Measurements from ENCODE around the gene CES4A. TPM values are rescaled to one million over a fixed set of nuclear protein-coding genes. Genes with fewer than 3 reads are reported as not detected.
A peak's percentile ranks its signal among the peaks of the same experiment; 100 is the strongest.

The CES4A gene
- total and polyA plus RNA-seq, 2 of the 13 experiments (the other 11 are each of a cell fraction or from before 2014, with no cell fraction given) = 0.09 to 0.17 TPM

DNA sequence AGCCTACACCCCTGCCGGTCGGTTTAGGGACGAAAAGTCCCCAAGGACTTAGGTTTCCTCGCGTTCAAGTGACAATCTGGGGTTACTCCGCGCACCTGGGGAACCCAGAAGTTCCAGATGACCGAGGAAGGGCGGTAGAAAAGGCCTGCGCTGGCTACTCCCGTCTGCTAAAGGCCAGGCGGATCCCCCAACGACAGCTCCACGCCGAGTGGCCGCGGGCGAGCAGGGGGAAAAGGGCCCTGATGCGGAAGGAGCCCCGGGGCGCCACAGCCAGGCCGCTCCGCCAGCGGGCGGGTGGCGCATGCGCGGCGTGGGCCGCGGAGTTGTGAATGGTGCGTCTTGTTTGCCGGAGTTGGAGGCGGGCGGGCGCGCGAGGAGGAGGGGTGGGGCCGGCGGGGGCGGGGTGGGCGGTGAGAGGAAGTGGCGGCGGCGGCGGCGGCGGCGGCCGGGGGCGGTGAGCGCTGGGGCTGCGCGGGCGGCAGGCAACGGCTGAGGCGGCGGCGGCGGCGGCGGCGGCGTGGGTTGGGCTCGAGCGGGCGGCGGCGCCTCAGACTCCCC, 40.4 kb downstream of the CES4A start, which contains the start of gene CBFB (continued):
- TF ChIP-seq MEF2D (CRISPR knock-in tag; IDR thresholded peaks at IDR 0.05) (peak; percentile 72; the same call in 1 of the 2 replicates), NFYB (CRISPR knock-in tag; IDR thresholded peaks at IDR 0.05) (peak; percentile 56), ZNF781 (CRISPR knock-in tag; IDR thresholded peaks at IDR 0.05; ENCODE audit: borderline replicate concordance, not compliant biosample characterization) (peak; percentile 86), TFDP1 (CRISPR knock-in tag; IDR thresholded peaks at IDR 0.05; ENCODE audit: borderline replicate concordance) (peak; percentile 48; the same call in 1 of the 2 replicates), MED13 (CRISPR knock-in tag; IDR thresholded peaks at IDR 0.05) (peak; percentile 62; the same call in 1 of the 2 replicates), JUND (CRISPR knock-in tag; IDR thresholded peaks at IDR 0.05) (no peak), ZNF780A (CRISPR knock-in tag; IDR thresholded peaks at IDR 0.05) (no peak), GPN1 (CRISPR knock-in tag; IDR thresholded peaks at IDR 0.05; ENCODE audit: borderline replicate concordance) (0 out of 2 replicates have a peak, but pooled peaks have one; percentile 39), GMEB1 (CRISPR knock-in tag; IDR thresholded peaks at IDR 0.05; ENCODE audit: borderline replicate concordance) (peak; percentile 77; the same call in 1 of the 2 replicates), KAT7 (CRISPR knock-in tag; IDR thresholded peaks at IDR 0.05; ENCODE audit: borderline replicate concordance) (peak; percentile 60; the same call in 1 of the 2 replicates), SATB2 (CRISPR knock-in tag; IDR thresholded peaks at IDR 0.05) (peak; percentile 92), ZNF329 (CRISPR knock-in tag; IDR thresholded peaks at IDR 0.05; ENCODE audit: low read depth) (0 out of 2 replicates have a peak, but pooled peaks have one; percentile 36), ADNP (CRISPR knock-in tag; IDR thresholded peaks at IDR 0.05) (no peak), HNF4A (CRISPR knock-in tag; IDR thresholded peaks at IDR 0.05) (peak; percentile 39; the same call in 1 of the 2 replicates), HOXA9 (CRISPR knock-in tag; IDR thresholded peaks at IDR 0.05; ENCODE audit: borderline replicate concordance) (peak; percentile 60; the same call in 1 of the 2 replicates), ZNF121 (CRISPR knock-in tag; IDR thresholded peaks at IDR 0.05) (no peak), SP2 (CRISPR knock-in tag; IDR thresholded peaks at IDR 0.05) (no peak), PTBP1 (IDR thresholded peaks at IDR 0.05; ENCODE audit: low read depth, low read length, poor library complexity, severe bottlenecking) (peak; percentile 31), ZNF256 (CRISPR knock-in tag; conservative IDR thresholded peaks at IDR 0.05) (peak; percentile 93), WIZ (CRISPR knock-in tag; IDR thresholded peaks at IDR 0.05) (peak; percentile 91; the same call in 1 of the 2 replicates), FOXK1 (CRISPR knock-in tag; IDR thresholded peaks at IDR 0.05; ENCODE audit: borderline replicate concordance, low read depth) (peak; percentile 28; the same call in 1 of the 2 replicates), ZNF503 (CRISPR knock-in tag; IDR thresholded peaks at IDR 0.05) (0 out of 2 replicates have a peak, but pooled peaks have one; percentile 46)
- TF ChIP-seq, protein P1, sequence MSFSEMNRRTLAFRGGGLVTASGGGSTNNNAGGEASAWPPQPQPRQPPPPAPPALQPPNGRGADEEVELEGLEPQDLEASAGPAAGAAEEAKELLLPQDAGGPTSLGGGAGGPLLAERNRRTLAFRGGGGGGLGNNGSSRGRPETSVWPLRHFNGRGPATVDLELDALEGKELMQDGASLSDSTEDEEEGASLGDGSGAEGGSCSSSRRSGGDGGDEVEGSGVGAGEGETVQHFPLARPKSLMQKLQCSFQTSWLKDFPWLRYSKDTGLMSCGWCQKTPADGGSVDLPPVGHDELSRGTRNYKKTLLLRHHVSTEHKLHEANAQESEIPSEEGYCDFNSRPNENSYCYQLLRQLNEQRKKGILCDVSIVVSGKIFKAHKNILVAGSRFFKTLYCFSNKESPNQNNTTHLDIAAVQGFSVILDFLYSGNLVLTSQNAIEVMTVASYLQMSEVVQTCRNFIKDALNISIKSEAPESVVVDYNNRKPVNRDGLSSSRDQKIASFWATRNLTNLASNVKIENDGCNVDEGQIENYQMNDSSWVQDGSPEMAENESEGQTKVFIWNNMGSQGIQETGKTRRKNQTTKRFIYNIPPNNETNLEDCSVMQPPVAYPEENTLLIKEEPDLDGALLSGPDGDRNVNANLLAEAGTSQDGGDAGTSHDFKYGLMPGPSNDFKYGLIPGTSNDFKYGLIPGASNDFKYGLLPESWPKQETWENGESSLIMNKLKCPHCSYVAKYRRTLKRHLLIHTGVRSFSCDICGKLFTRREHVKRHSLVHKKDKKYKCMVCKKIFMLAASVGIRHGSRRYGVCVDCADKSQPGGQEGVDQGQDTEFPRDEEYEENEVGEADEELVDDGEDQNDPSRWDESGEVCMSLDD (CRISPR knock-in tag; IDR thresholded peaks at IDR 0.05; ENCODE audit: borderline replicate concordance) = peak; percentile 83; the same call in 1 of the 2 replicates
